GM19395 (cell line): ENCODE measurements around the gene NUDT2.
"Not testable (repeated sequence)": the region's sequence is repeated elsewhere in the genome, so short reads cannot be mapped to it uniquely, and the experiment has no call there.

ENCODE experiments used
- ATAC-seq: cut with Tn5 transposase; IDR thresholded peaks from one replicate; pipeline ENCODE4 v1.9.1; 2021; ENCODE audit warnings: mild to moderate bottlenecking, moderate library complexity; ENCODE audit not compliant: unreplicated experiment

NUDT2 gene

DNA sequence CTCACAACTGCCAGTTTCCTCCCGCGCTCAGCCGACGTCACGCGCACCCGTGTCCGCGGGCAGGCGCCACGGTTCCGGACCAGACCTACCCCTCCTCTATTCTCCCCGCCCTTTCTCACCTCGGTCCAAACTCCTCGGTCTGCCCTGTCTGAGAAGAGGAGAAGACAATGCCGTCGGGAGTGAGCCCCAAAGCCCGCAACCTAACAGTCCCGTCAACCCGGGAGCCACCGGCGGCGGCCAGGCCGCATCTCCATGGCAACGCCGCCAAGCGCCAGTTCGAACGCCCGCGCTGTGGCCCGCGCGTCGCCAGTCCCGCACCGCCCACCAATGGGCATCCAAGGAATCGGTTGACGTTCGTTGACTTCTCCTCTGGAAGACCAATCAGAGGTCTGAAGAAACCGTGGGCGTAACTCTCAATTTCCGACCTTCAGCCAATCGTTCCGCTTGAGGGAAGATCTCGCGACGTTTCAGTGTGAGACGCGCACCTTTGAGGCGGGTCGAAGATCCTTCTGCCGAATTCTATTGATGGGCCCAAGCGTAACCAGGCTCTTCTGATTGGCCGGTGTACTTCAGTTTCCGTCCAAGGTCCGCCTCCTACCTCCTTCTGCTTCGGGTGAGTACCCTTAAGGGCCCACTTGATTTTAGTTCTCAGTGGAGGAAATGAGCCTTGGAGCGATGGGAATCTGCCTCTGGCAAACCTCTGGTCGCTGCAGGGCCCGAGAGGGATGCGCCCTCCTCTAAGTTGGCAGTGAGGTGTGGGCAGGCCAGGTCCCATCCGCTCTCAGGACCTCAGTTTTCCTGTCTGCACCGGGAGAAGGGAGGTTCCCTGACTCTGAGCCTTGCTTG, at the start of gene NUDT2, which contains the start of gene KIF24:
TSS of gene NUDT2 (plus strand) at position 583 of the 846 bp plus-strand sequence. CDS start 9,471 bp downstream, outside the sequence.
TSS of gene KIF24 (minus strand) at position 282 of the 846 bp plus-strand sequence. CDS start 17,922 bp downstream, outside the sequence.
- peak; percentile 94 for ATAC-seq

GRCh38 chr9:34282096-34282495, 47.3 kb upstream of the NUDT2 start:
- ATAC-seq, result no peak

DNA sequence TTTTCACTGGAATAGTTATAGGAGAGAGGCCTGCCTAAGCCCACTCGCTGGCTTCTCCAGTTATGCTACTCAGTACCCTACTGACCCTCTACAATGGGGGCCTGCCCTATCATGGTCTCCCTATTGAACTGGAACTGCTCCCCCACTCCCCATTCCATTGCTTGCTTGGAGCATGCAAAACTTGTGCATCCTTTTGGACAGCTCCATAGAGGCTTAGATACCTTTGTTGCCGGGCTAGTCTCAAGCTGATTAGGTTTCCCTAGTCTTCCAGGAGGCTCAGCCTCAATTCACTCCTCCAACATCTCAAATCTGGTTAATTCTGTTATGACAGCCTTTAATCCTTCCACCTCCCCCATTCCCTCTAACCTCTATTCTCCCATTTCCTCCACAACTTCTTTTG, 40.2 kb upstream of the NUDT2 start:
- ATAC-seq, result no peak

DNA sequence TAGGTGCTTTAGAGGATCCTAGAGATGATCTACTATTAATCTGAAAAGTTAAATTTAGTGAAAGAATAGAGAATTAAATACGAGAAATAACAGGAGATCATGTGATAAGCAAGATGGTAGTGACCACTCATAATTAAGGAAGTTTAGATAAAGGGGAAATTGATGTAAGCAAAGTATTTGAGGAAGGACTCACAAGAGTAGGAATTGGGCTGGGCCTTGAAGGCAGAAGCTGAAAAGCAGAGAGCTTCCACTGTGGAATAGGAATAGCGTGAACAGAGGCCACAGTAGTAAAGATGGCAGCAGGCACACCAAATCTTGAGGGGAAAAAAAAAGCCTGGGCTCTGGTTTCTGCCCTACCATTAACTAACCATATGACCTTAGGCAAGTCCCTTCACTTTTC, 38.3 kb upstream of the NUDT2 start:
- no peak for ATAC-seq

DNA sequence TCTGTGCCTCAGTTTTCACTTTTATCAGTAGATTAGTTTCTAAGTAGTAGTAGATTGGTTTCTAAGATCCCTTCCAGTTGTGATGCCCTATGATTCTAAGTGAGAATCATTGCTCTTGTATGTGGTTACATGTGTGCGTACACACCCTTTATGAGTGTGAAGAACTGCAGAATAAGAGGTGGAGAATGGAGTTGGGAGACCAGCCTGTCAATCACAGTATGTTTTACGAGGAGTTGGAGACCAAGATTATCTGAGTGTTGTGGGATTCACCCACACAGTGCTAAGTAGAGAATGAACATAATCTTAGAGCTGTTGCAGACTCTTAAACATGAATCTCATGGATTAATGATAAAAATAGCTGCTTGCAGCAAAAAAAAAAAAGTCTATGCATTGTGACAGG, 37.9 kb upstream of the NUDT2 start:
- no peak for ATAC-seq

GRCh38 chr9:34292552-34292951, 36.8 kb upstream of the NUDT2 start:
- ATAC-seq, result no peak

DNA sequence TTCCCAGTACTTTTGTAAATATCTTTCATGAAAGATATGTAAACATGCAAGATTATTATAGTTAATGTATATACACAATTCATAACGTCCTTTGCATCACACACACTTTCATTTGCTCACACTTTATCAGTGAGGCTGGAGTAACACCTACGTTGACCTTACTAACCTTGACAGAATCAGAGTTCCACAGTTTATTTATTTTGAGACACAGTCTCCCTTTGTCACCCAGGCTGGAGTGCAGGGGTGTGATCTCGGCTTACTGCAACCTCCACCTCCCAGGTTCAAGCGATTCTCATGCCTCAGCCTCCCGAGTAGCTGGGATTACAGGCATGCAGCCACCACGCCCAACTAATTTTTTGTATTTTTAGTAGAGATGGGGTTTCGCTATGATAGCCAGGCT, 28.3 kb upstream of the NUDT2 start:
- not testable (repeated sequence) for ATAC-seq

GRCh38 chr9:34308316-34308715, 21.1 kb upstream of the NUDT2 start:
- not testable (repeated sequence) for ATAC-seq

DNA sequence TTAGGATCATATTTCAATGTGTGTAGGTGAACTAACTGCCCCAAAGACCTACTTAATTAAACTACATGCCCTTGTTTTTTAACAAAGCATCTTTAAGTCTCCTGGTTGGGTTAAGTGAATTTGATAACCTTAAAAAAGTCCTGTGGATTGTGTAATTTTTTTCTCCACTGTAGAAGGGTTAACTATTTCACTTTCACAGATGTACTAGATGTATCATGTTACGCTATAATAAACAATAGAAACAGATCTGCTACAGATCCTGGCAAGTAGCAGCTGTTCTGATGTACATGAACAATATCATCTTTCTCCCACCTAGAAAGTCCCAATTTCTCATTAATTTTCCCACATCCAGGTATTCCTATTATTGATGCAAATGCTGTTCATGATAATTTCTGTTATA, 19.2 kb upstream of the NUDT2 start:
- ATAC-seq, result no peak

GRCh38 chr9:34311499-34312185, 17.7 kb upstream of the NUDT2 start:
- ATAC-seq, result no peak

DNA sequence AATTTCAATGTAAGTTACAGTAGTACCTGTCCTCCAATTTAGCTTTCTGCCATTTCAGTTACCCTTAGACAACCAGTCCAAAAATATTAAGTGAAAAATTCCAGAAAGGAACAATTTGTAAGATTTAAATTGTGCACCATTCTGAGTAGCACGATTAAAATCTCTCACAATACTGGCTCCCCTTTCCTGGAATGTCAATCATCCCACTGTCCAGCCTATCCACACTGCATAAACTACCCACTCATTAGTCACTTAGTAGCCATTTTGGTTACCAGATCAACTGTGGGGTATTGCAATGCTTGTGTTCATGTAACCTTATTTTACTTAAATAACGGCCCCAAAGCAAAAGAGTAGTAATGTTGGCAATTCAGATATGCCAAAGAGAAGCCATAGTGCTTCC, 11.9 kb upstream of the NUDT2 start:
- ATAC-seq, result no peak

- no peak for ATAC-seq
Measured at GRCh38 chr9:34318163-34318790, 11.1 kb upstream of the NUDT2 start.

- no peak for ATAC-seq
Measured at GRCh38 chr9:34321451-34321850, 7.9 kb upstream of the NUDT2 start.

GRCh38 chr9:34322899-34323591, 6.3 kb upstream of the NUDT2 start:
- ATAC-seq, result no peak

DNA sequence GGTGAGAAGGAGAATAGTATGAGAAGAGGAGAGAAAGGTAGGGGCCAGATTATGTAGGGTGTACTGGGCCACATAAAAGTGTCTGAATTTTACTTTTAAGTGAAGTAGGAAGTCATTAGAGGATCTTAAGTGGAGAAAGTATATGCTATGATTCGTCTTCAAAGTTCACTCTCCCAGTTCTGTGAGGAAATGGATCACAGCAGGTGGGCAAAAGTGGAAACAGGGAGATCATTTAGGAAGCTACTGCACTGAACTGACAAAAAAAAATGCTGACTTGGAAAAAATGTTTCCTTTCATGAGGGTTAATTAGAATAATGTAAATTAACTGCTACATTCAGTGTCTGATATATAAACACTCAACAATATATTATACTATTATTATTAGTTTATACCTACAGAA, 2.7 kb upstream of the NUDT2 start:
- ATAC-seq, result no peak

- peak; percentile 12 for ATAC-seq
Measured at GRCh38 chr9:34328500-34328986, 826 bp upstream of the NUDT2 start.

GRCh38 chr9:34331196-34331595, 1.8 kb downstream of the NUDT2 start:
- no peak for ATAC-seq

- no peak for ATAC-seq
Measured at GRCh38 chr9:34332076-34332964, 3.0 kb downstream of the NUDT2 start.

DNA sequence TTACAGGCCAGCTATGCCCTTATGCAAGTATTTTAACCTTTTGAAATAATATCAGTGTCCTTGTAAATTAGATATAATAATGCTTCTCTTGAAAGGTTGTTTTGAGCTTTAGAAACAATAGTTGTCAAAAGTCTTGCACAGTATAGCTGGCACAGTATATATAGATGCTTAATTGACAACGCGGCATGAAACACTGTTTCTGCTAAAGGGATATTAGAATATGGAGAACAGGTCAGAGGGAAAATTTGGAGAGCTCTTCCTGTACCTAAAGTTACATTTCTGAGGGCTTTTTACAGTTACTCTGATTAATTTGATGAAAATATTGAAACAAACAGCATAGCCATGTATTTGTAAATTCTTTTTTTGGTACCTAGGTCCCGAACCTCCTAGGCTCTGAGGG, 4.5 kb downstream of the NUDT2 start:
- no peak for ATAC-seq

GRCh38 chr9:34334337-34334824, 5.0 kb downstream of the NUDT2 start:
- ATAC-seq, result no peak
